Activated T-cell treated with anti-CD3 and anti-CD28 coated beads, Interleukin-2, amount 50 U/mL, for 4 hours (primary cell): ENCODE data around the gene CAPN15. TPM values are rescaled to one million over a fixed set of nuclear protein-coding genes. Genes with fewer than 3 reads are reported as not detected.
A peak's percentile ranks its signal among the peaks of the same experiment; 100 is the strongest.
"Not testable (repeated sequence)": the region's sequence is repeated elsewhere in the genome, so short reads cannot be mapped to it uniquely, and the experiment has no call there.

Source experiments
- ATAC-seq, 2 donors: fragments of 200-7000 bp; cut with Tn5 transposase; one replicate each; pipeline ENCODE4 v1.10.0; 2021
- DNase-seq: peaks from one replicate; pipeline ENCODE4 v3.0.0-alpha.2; 2020
- H3K27me3 Mint-ChIP-seq: one replicate; pipeline ENCODE4 v1.8.0; 2021; ENCODE audit warnings: low read depth, mixed read lengths
- H3K36me3 Mint-ChIP-seq: one replicate; pipeline ENCODE4 v1.8.0; 2022; ENCODE audit warnings: mixed read lengths; ENCODE audit not compliant: insufficient read depth
- H3K4me1 Mint-ChIP-seq: one replicate; pipeline ENCODE4 v1.8.0; 2021; ENCODE audit warnings: low read depth, mixed read lengths
- H3K4me3 Mint-ChIP-seq: one replicate; pipeline ENCODE4 v1.8.0; 2021; ENCODE audit warnings: mild to moderate bottlenecking, moderate library complexity, mixed read lengths
- H3K9me3 Mint-ChIP-seq: one replicate; pipeline ENCODE4 v1.8.0; 2021; ENCODE audit warnings: mixed read lengths
- total RNA-seq, 3 donors: library from RNA; stranded (reverse); gene quantifications; one replicate each; pipeline ENCODE4 v1.2.1, GENCODE V29; 2021

CAPN15 gene
- 100 to 1,000 TPM; 134 to 164 (median 153) TPM for total RNA-seq

GRCh38 chr16:527015-527903, at the start of gene CAPN15:
Gene CAPN15, plus strand, starts transcription at chr16:527712. Its CDS starts 19,127 bp downstream, at chr16:546839.
- peak; percentile 75 to 80 for ATAC-seq
- peak; percentile 82 for DNase-seq
- H3K4me3 Mint-ChIP-seq, result peak within 1 kb of the TSS; percentile 95
- H3K4me1 Mint-ChIP-seq, result peaks cover 40% of the 10 kb centered on the region
- H3K27me3 Mint-ChIP-seq, result no peaks in the 10 kb centered on the region
- H3K36me3 Mint-ChIP-seq, result peaks cover 7% of the 10 kb centered on the region
- H3K9me3 Mint-ChIP-seq, result no peaks in the 10 kb centered on the region

- not testable (repeated sequence) for H3K36me3 Mint-ChIP-seq, DNase-seq, ATAC-seq, H3K9me3 Mint-ChIP-seq, H3K4me3 Mint-ChIP-seq, H3K27me3 Mint-ChIP-seq, H3K4me1 Mint-ChIP-seq
Observed at GRCh38 chr16:478287-478686, 49.2 kb upstream of the CAPN15 start.

GRCh38 chr16:482468-483185, 44.9 kb upstream of the CAPN15 start:
- Mint-ChIP-seq H3K36me3 (no peaks in the 10 kb centered on the region), H3K4me1 (no peaks in the 10 kb centered on the region), H3K9me3 (no peaks in the 10 kb centered on the region), H3K4me3 (no peak overlapping the region), H3K27me3 (no peaks in the 10 kb centered on the region)
- DNase-seq (no peak), ATAC-seq (no peak)

GRCh38 chr16:483341-484075, 44.0 kb upstream of the CAPN15 start:
- DNase-seq, result no peak
- H3K4me1 Mint-ChIP-seq, result no peaks in the 10 kb centered on the region
- no peaks in the 10 kb centered on the region for H3K27me3 Mint-ChIP-seq
- H3K36me3 Mint-ChIP-seq, result peaks cover 2% of the 10 kb centered on the region
- no peaks in the 10 kb centered on the region for H3K9me3 Mint-ChIP-seq
- ATAC-seq, result no peak
- H3K4me3 Mint-ChIP-seq, result no peak overlapping the region

- Mint-ChIP-seq H3K4me1 (no peaks in the 10 kb centered on the region), H3K9me3 (no peaks in the 10 kb centered on the region), H3K4me3 (no peak overlapping the region), H3K27me3 (no peaks in the 10 kb centered on the region), H3K36me3 (peaks cover 15% of the 10 kb centered on the region)
- ATAC-seq (no peak), DNase-seq (no peak)
Observed at GRCh38 chr16:489606-490005, 37.9 kb upstream of the CAPN15 start.

- Mint-ChIP-seq H3K4me1 (no peaks in the 10 kb centered on the region), H3K36me3 (peaks cover 15% of the 10 kb centered on the region), H3K4me3 (no peak overlapping the region), H3K9me3 (no peaks in the 10 kb centered on the region), H3K27me3 (no peaks in the 10 kb centered on the region)
- ATAC-seq, result no peak
- no peak for DNase-seq
Observed at GRCh38 chr16:490768-491167, 36.7 kb upstream of the CAPN15 start.

GRCh38 chr16:491220-491919, 36.1 kb upstream of the CAPN15 start:
- ATAC-seq (no peak), DNase-seq (no peak)
- peaks cover 15% of the 10 kb centered on the region for H3K36me3 Mint-ChIP-seq
- no peak overlapping the region for H3K4me3 Mint-ChIP-seq
- H3K4me1 Mint-ChIP-seq, result no peaks in the 10 kb centered on the region
- no peaks in the 10 kb centered on the region for H3K9me3 Mint-ChIP-seq
- H3K27me3 Mint-ChIP-seq, result no peaks in the 10 kb centered on the region

- no peak overlapping the region for H3K4me3 Mint-ChIP-seq
- H3K9me3 Mint-ChIP-seq, result no peaks in the 10 kb centered on the region
- no peak for ATAC-seq
- H3K27me3 Mint-ChIP-seq, result no peaks in the 10 kb centered on the region
- H3K4me1 Mint-ChIP-seq, result no peaks in the 10 kb centered on the region
- DNase-seq, result no peak
- peaks cover 15% of the 10 kb centered on the region for H3K36me3 Mint-ChIP-seq
Observed at GRCh38 chr16:492211-492875, 35.2 kb upstream of the CAPN15 start.

- not testable (repeated sequence) for H3K36me3 Mint-ChIP-seq, H3K4me3 Mint-ChIP-seq, H3K4me1 Mint-ChIP-seq, H3K27me3 Mint-ChIP-seq, ATAC-seq, H3K9me3 Mint-ChIP-seq, DNase-seq
Observed at GRCh38 chr16:494676-495075, 32.8 kb upstream of the CAPN15 start.

GRCh38 chr16:495127-495748, 32.3 kb upstream of the CAPN15 start:
- no peak for ATAC-seq
- H3K9me3 Mint-ChIP-seq, result no peaks in the 10 kb centered on the region
- H3K27me3 Mint-ChIP-seq, result no peaks in the 10 kb centered on the region
- no peak overlapping the region for H3K4me3 Mint-ChIP-seq
- H3K4me1 Mint-ChIP-seq, result no peaks in the 10 kb centered on the region
- no peak for DNase-seq
- peaks cover 8% of the 10 kb centered on the region for H3K36me3 Mint-ChIP-seq

GRCh38 chr16:496097-496886, 31.2 kb upstream of the CAPN15 start:
- DNase-seq (no peak), ATAC-seq (no peak)
- peaks cover 6% of the 10 kb centered on the region for H3K36me3 Mint-ChIP-seq
- H3K4me3 Mint-ChIP-seq, result no peak overlapping the region
- no peaks in the 10 kb centered on the region for H3K27me3 Mint-ChIP-seq
- H3K4me1 Mint-ChIP-seq, result no peaks in the 10 kb centered on the region
- no peaks in the 10 kb centered on the region for H3K9me3 Mint-ChIP-seq

- H3K36me3 Mint-ChIP-seq, result peaks cover 2% of the 10 kb centered on the region
- DNase-seq, result no peak
- no peak for ATAC-seq
- no peaks in the 10 kb centered on the region for H3K4me1 Mint-ChIP-seq
- H3K27me3 Mint-ChIP-seq, result no peaks in the 10 kb centered on the region
- H3K4me3 Mint-ChIP-seq, result no peak overlapping the region
- H3K9me3 Mint-ChIP-seq, result no peaks in the 10 kb centered on the region
Observed at GRCh38 chr16:497258-497657, 30.3 kb upstream of the CAPN15 start.

GRCh38 chr16:499924-500323, 27.6 kb upstream of the CAPN15 start:
- H3K4me3 Mint-ChIP-seq, result no peak overlapping the region
- H3K36me3 Mint-ChIP-seq, result no peaks in the 10 kb centered on the region
- ATAC-seq (no peak), DNase-seq (no peak)
- H3K27me3 Mint-ChIP-seq, result no peaks in the 10 kb centered on the region
- no peaks in the 10 kb centered on the region for H3K9me3 Mint-ChIP-seq
- H3K4me1 Mint-ChIP-seq, result no peaks in the 10 kb centered on the region
